ENCODE results near the gene KRT3. TPM values are rescaled to one million over a fixed set of nuclear protein-coding genes. Genes with fewer than 3 reads are reported as not detected.

Gene KRT3
- total RNA-seq, 1 donor = not detected

- peaks cover 7% of the 10 kb centered on the region for H3K27me3 ChIP-seq (ENCODE audit: insufficient read depth, low read length)
- H3K4me3 ChIP-seq (ENCODE audit: low read length) = no peak overlapping the region
- H3K4me1 ChIP-seq (ENCODE audit: insufficient read depth, low read length) = peaks cover 4% of the 10 kb centered on the region
- no peaks in the 10 kb centered on the region for H3K9me3 ChIP-seq (ENCODE audit: low read depth, low read length)
Measured at GRCh38 chr12:52788192-52788875, 7.6 kb downstream of the KRT3 start.

DNA sequence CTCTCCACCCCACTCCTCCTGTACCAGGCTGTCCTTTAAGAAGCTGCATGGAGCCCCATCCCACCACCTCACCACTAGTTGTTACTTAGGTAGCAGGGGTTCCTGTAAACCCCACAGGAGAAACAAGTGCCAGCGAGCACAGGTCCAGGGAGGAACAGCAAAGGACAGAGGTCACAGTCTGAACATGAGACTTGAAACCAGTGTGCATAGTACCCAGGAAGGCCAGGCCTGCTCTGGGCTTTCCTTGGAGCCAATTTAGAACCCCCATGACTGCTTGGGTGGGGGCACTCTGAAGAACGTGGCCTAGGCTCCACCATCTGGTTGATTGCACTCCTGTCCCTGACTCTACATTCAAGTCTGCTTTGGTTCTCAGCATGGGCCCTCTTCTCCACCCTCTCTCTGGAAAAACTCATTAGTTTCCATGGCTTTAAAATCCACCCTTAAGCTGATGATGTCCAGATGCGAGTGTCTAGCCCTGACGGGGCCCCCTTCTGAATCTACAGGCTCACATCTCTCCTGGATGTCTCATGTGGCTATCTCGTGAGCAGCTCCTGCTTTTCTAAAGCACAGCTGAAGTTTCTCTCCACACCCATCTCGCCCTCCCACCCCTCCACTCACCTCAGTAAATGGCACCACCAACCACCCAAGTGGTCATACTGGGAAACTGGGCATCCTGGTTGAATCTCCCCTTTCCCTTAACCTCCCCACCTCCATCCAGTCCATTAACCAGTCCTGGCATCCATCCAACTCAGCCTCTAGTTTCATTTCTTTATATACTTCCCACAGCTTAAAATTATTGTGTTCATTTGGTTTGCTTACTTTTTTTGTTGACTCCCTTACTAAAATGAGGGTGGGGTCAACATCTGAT is 8.4 kb downstream of the KRT3 start:
- Histone ChIP-seq H3K4me3 (ENCODE audit: low read length) (no peak overlapping the region), H3K4me1 (ENCODE audit: insufficient read depth, low read length) (peaks cover 4% of the 10 kb centered on the region), H3K9me3 (ENCODE audit: low read depth, low read length) (no peaks in the 10 kb centered on the region), H3K27me3 (ENCODE audit: insufficient read depth, low read length) (peaks cover 7% of the 10 kb centered on the region)

DNA sequence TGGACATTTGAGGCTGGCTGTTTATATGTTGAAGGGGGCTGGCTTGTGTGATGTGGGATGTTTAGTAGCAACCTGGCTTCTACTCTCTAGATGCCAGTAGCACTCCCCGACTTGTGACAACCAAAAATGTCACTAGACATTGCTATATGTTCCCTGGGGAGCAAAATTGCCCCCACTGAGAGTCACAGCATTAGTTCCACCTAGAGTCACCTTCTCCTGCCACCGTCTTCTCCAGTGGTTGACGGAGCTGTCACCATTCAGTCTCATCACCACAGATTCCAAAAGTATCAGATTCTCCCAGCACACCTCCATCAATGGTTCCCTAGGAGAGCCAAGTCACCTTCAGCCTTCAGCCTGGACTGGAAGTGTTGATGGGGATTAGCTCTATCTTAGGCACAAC is 11.0 kb downstream of the KRT3 start:
- Histone ChIP-seq H3K9me3 (ENCODE audit: low read depth, low read length) (no peaks in the 10 kb centered on the region), H3K4me3 (ENCODE audit: low read length) (no peak overlapping the region), H3K27me3 (ENCODE audit: insufficient read depth, low read length) (peaks cover 4% of the 10 kb centered on the region), H3K4me1 (ENCODE audit: insufficient read depth, low read length) (peaks cover under 1% of the 10 kb centered on the region)

GRCh38 chr12:52783563-52784316 is 12.2 kb downstream of the KRT3 start:
- Histone ChIP-seq H3K4me3 (ENCODE audit: low read length) (no peak overlapping the region), H3K27me3 (ENCODE audit: insufficient read depth, low read length) (peaks cover 4% of the 10 kb centered on the region), H3K4me1 (ENCODE audit: insufficient read depth, low read length) (no peaks in the 10 kb centered on the region), H3K9me3 (ENCODE audit: low read depth, low read length) (no peaks in the 10 kb centered on the region)

DNA sequence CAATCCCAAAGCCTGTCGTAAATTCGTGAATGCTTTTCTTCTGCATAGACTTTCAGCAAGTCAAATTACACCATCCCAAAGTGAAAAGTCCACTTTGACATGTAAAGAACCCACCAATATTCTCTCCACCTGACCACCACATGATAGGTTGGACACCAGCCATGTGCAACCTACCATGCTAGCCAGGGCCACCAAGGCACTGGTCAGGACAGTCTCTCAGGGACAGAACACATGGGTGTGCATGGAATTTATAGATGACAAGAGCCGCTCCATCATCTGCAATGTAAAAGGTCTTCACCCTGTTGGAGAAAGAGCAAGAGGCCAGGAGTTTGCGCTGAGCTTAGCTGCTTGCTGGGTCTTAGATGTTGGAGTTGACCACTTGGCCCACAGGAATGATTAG is 13.4 kb downstream of the KRT3 start:
- H3K4me1 ChIP-seq (ENCODE audit: insufficient read depth, low read length) = no peaks in the 10 kb centered on the region
- no peak overlapping the region for H3K4me3 ChIP-seq (ENCODE audit: low read length)
- no peaks in the 10 kb centered on the region for H3K9me3 ChIP-seq (ENCODE audit: low read depth, low read length)
- no peaks in the 10 kb centered on the region for H3K27me3 ChIP-seq (ENCODE audit: insufficient read depth, low read length)

GRCh38 chr12:52781399-52782082 is 14.4 kb downstream of the KRT3 start:
- Histone ChIP-seq H3K4me3 (ENCODE audit: low read length) (no peak overlapping the region), H3K4me1 (ENCODE audit: insufficient read depth, low read length) (no peaks in the 10 kb centered on the region), H3K27me3 (ENCODE audit: insufficient read depth, low read length) (no peaks in the 10 kb centered on the region), H3K9me3 (ENCODE audit: low read depth, low read length) (no peaks in the 10 kb centered on the region)

DNA sequence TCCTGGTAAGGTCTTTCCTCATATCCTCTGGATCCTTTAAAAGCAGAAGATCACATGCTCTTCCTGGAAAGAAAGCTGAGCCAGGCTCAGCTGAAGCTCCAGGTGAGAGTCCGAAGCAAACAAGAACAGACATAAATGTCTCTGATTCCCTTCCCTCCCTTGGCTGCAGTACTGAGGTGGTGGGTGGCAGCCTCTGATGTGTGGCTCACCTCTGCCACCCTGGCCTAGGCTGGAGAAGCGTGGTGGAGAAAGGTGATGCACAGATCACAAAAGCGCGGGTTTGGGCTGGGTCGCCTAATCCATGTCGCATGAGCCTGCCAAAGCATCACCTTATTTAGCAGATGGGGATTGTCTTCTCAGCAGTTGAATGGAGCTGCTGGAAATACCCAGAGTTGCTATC is 16.0 kb downstream of the KRT3 start:
- no peaks in the 10 kb centered on the region for H3K9me3 ChIP-seq (ENCODE audit: low read depth, low read length)
- H3K4me3 ChIP-seq (ENCODE audit: low read length) = no peak overlapping the region
- H3K4me1 ChIP-seq (ENCODE audit: insufficient read depth, low read length) = no peaks in the 10 kb centered on the region
- no peaks in the 10 kb centered on the region for H3K27me3 ChIP-seq (ENCODE audit: insufficient read depth, low read length)

- H3K9me3 ChIP-seq (ENCODE audit: low read depth, low read length) = no peaks in the 10 kb centered on the region
- H3K4me3 ChIP-seq (ENCODE audit: low read length) = no peak overlapping the region
- no peaks in the 10 kb centered on the region for H3K4me1 ChIP-seq (ENCODE audit: insufficient read depth, low read length)
- no peaks in the 10 kb centered on the region for H3K27me3 ChIP-seq (ENCODE audit: insufficient read depth, low read length)
Measured at GRCh38 chr12:52778833-52779232, 17.1 kb downstream of the KRT3 start.

- Histone ChIP-seq H3K4me1 (ENCODE audit: insufficient read depth, low read length) (no peaks in the 10 kb centered on the region), H3K4me3 (ENCODE audit: low read length) (no peak overlapping the region), H3K9me3 (ENCODE audit: low read depth, low read length) (no peaks in the 10 kb centered on the region), H3K27me3 (ENCODE audit: insufficient read depth, low read length) (no peaks in the 10 kb centered on the region)
Measured at GRCh38 chr12:52777566-52777965, 18.4 kb downstream of the KRT3 start.

GRCh38 chr12:52776913-52777395 is 19.0 kb downstream of the KRT3 start, which contains the start of gene KRT76:
KRT76 (minus strand) TSS chr12:52777345; CDS start chr12:52777291, 54 bp downstream.
- H3K27me3 ChIP-seq (ENCODE audit: insufficient read depth, low read length) = no peaks in the 10 kb centered on the region
- H3K4me3 ChIP-seq (ENCODE audit: low read length) = no peak within 1 kb of the TSS
- no peaks in the 10 kb centered on the region for H3K4me1 ChIP-seq (ENCODE audit: insufficient read depth, low read length)
- no peaks in the 10 kb centered on the region for H3K9me3 ChIP-seq (ENCODE audit: low read depth, low read length)

- Histone ChIP-seq H3K4me1 (ENCODE audit: insufficient read depth, low read length) (no peaks in the 10 kb centered on the region), H3K27me3 (ENCODE audit: insufficient read depth, low read length) (no peaks in the 10 kb centered on the region), H3K4me3 (ENCODE audit: low read length) (no peak overlapping the region), H3K9me3 (ENCODE audit: low read depth, low read length) (no peaks in the 10 kb centered on the region)
Measured at GRCh38 chr12:52776435-52776834, 19.5 kb downstream of the KRT3 start.

DNA sequence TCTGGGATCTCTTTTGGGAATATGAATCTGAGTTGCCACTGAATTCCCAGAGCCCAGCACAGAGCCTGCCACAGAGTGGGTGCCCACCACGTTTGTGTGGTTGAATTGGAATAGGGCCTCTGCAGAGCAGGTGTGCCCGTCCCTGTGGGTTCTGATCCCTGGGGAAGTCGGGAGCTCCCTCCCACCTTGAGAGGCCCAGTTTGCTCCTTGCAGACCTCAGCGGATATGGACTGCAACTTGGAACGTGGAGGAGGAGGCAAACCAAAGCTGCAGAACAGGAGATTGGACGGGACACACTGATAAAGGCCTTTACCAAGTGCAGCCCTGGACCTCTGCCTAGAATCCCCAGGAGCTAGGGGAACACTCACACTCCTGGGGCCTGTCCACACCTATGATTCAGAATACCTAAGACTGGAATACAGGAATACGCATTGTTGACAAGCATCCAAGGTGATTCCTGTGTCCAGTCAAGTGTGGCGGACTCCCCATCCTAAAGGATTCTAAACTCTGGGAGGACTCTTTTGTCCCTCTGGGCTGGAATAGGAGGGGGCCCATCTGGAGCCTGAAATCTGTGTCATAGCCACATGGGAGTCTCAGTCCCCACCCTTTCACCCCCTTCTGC is 21.2 kb downstream of the KRT3 start:
- H3K27me3 ChIP-seq (ENCODE audit: insufficient read depth, low read length) = no peaks in the 10 kb centered on the region
- H3K9me3 ChIP-seq (ENCODE audit: low read depth, low read length) = no peaks in the 10 kb centered on the region
- no peak overlapping the region for H3K4me3 ChIP-seq (ENCODE audit: low read length)
- no peaks in the 10 kb centered on the region for H3K4me1 ChIP-seq (ENCODE audit: insufficient read depth, low read length)

- no peaks in the 10 kb centered on the region for H3K4me1 ChIP-seq (ENCODE audit: insufficient read depth, low read length)
Measured at GRCh38 chr12:52772772-52773171, 23.1 kb downstream of the KRT3 start.

GRCh38 chr12:52772188-52772587 is 23.7 kb downstream of the KRT3 start:
- H3K4me3 ChIP-seq (ENCODE audit: low read length) = no peak overlapping the region
- no peaks in the 10 kb centered on the region for H3K4me1 ChIP-seq (ENCODE audit: insufficient read depth, low read length)
- H3K9me3 ChIP-seq (ENCODE audit: low read depth, low read length) = no peaks in the 10 kb centered on the region
- H3K27me3 ChIP-seq (ENCODE audit: insufficient read depth, low read length) = no peaks in the 10 kb centered on the region

More at GRCh38 chr12:52772772-52773171, 23.1 kb downstream of the KRT3 start:
- Histone ChIP-seq H3K4me3 (ENCODE audit: low read length) (no peak overlapping the region), H3K9me3 (ENCODE audit: low read depth, low read length) (no peaks in the 10 kb centered on the region), H3K27me3 (ENCODE audit: insufficient read depth, low read length) (no peaks in the 10 kb centered on the region)

Data from mononuclear cell (primary cell).